ENCODE results near the gene RNF6. TPM values are rescaled to one million over a fixed set of nuclear protein-coding genes. Genes with fewer than 3 reads are reported as not detected.

The RNF6 gene
- total and polyA plus RNA-seq, 2 donors from 2014 or later: 11.4 to 29.0 TPM

DNA sequence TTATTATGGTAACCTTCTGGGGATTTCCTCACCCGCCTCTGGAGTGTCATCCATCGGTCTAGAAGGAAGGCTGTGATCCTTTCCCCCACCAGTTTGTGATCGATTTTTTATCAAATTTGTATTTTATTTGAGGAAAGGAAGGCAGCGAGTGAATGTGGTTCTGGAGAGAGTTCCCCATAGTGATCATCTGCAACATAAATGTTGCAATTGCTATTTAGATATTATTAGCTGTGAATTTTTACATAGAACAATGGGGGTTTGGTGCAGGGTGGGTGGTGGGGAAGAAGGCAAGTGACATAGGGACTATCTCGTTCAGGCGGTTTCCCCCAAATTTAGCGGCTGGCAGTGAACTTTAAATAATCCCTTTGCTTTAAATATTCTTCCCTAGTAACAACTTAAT lies 33.0 kb upstream of the RNF6 start:
- no peaks in the 10 kb centered on the region for H3K9me3 ChIP-seq (ENCODE audit: control insufficient read depth in 2 of 3, insufficient read depth in 1 of 3, low read length in 3 of 3)
- H3K27me3 ChIP-seq (ENCODE audit: control insufficient read depth, insufficient read depth, low read length): no peaks in the 10 kb centered on the region
- TF ChIP-seq, protein P1, sequence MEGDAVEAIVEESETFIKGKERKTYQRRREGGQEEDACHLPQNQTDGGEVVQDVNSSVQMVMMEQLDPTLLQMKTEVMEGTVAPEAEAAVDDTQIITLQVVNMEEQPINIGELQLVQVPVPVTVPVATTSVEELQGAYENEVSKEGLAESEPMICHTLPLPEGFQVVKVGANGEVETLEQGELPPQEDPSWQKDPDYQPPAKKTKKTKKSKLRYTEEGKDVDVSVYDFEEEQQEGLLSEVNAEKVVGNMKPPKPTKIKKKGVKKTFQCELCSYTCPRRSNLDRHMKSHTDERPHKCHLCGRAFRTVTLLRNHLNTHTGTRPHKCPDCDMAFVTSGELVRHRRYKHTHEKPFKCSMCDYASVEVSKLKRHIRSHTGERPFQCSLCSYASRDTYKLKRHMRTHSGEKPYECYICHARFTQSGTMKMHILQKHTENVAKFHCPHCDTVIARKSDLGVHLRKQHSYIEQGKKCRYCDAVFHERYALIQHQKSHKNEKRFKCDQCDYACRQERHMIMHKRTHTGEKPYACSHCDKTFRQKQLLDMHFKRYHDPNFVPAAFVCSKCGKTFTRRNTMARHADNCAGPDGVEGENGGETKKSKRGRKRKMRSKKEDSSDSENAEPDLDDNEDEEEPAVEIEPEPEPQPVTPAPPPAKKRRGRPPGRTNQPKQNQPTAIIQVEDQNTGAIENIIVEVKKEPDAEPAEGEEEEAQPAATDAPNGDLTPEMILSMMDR (IDR thresholded peaks at IDR 0.05; ENCODE audit: borderline replicate concordance, extremely low read depth, insufficient read depth): no peak
- FAIRE-seq (no peak), DNase-seq (no peak)
- no peaks in the 10 kb centered on the region for H3K36me3 ChIP-seq (ENCODE audit: control insufficient read depth in 2 of 3, insufficient read depth in 3 of 3, low read length in 3 of 3)
- intact Hi-C loops (cut with DNase I): no loop called here
- peak overlapping the region; percentile 52 to 77 (median 63) for H3K9ac ChIP-seq (ENCODE audit: low read length in 3 of 3)
- peak overlapping the region in 1 of 2 donors; percentile 98 for H3K27ac ChIP-seq (ENCODE audit: low read depth in 2 of 2, low read length in 2 of 2)
- peak overlapping the region; percentile 71 to 83 (median 80) for H3K4me3 ChIP-seq (ENCODE audit: low read length in 3 of 3)
- H3K4me1 ChIP-seq (ENCODE audit: control insufficient read depth in 2 of 3, insufficient read depth in 2 of 3, low read depth in 1 of 3, low read length in 3 of 3): peaks cover 0 to 5% (median 0%) of the 10 kb centered on the region in 3 donors

DNA sequence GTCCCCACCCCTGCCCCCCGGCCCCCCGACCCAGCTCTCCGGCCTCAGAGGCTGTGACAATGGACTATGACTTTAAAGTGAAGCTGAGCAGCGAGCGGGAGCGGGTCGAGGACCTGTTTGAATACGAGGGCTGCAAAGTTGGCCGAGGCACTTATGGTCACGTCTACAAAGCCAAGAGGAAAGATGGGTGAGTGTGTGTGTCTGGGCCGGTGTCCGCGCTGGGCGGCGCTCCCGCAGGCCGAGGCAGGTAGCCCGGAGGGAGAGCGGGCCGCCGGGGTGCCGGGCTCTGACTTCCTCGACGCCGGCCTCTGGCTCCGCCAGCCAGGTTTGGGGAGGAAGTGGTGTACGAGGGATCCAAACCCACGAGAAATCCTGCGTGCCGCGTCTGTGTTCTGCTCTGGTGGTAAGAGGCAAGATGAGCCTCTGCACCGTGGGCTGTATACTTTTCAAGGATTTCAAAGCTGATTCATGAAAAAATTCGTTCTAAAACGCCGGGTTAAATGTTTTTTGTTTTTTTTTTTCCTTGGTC lies 32.5 kb upstream of the RNF6 start:
- peak overlapping the region; percentile 96 to 98 for H3K27ac ChIP-seq (ENCODE audit: low read depth in 2 of 2, low read length in 2 of 2)
- H3K9me3 ChIP-seq (ENCODE audit: control insufficient read depth in 2 of 3, insufficient read depth in 1 of 3, low read length in 3 of 3): no peaks in the 10 kb centered on the region
- peaks cover 0 to 4% (median 0%) of the 10 kb centered on the region in 3 donors for H3K4me1 ChIP-seq (ENCODE audit: control insufficient read depth in 2 of 3, insufficient read depth in 2 of 3, low read depth in 1 of 3, low read length in 3 of 3)
- peak overlapping the region; percentile 52 to 77 (median 63) for H3K9ac ChIP-seq (ENCODE audit: low read length in 3 of 3)
- no peaks in the 10 kb centered on the region for H3K36me3 ChIP-seq (ENCODE audit: control insufficient read depth in 2 of 3, insufficient read depth in 3 of 3, low read length in 3 of 3)
- H3K4me3 ChIP-seq (ENCODE audit: low read length in 3 of 3): peak overlapping the region; percentile 71 to 83 (median 80)
- no peaks in the 10 kb centered on the region for H3K27me3 ChIP-seq (ENCODE audit: control insufficient read depth, insufficient read depth, low read length)
- FAIRE-seq (no peak), DNase-seq (peak; percentile 68 to 82 (median 71))
- TF ChIP-seq, protein P1 (IDR thresholded peaks at IDR 0.05; ENCODE audit: borderline replicate concordance, extremely low read depth, insufficient read depth): no peak
- intact Hi-C loops (cut with DNase I): no loop called here

DNA sequence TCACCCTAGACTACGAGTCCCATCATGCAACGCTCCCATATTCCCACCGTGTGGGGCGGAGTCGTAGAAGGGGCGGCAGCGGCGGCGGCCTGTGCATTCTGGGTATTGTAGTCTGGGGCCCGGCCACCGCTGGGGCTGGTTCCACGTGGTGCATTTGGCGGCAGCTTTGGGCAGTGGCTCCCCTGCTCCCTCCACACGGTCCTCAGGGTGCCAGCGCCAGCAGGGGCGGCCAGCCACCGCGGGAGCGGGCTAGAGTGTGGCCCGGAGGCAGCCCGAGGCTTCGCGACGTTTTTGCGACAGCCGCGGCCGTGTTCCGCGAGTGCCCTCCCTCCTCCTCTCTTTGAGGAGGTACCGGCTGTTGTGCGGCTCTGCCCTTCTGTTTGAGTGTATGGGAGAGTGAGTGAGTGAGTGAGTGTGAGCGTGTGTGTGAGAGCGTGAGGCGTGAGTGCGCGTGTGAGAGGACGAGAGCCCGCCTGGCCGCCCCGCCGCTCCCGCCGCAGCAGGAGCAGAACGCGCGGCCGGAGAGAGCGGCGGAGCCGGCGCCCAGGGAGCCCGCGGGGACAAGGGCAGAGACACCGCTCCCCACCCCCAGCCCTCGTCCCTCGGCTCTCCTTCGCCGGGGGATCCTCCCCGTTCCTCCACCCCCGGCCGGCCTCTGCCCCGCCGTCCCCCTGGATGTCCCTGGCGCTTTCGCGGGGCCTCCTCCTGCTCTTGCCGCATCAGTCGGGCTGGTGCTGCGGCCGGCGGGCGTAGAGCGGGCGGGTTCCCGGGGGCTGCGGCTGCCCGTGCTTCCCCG lies 31.9 kb upstream of the RNF6 start, which contains the start of gene CDK8:
Gene CDK8 (plus strand): TSS at position 343 of the 796 bp plus-strand sequence. CDS start 513 bp downstream, outside the sequence.
- peaks cover 0 to 4% (median 0%) of the 10 kb centered on the region in 3 donors for H3K4me1 ChIP-seq (ENCODE audit: control insufficient read depth in 2 of 3, insufficient read depth in 2 of 3, low read depth in 1 of 3, low read length in 3 of 3)
- peak within 1 kb of the TSS; percentile 72 to 83 (median 80) for H3K4me3 ChIP-seq (ENCODE audit: low read length in 3 of 3)
- DNase-seq (peak; percentile 92 to 97 (median 94)), FAIRE-seq (no peak)
- H3K36me3 ChIP-seq (ENCODE audit: control insufficient read depth in 2 of 3, insufficient read depth in 3 of 3, low read length in 3 of 3): no peaks in the 10 kb centered on the region
- H3K9me3 ChIP-seq (ENCODE audit: control insufficient read depth in 2 of 3, insufficient read depth in 1 of 3, low read length in 3 of 3): no peaks in the 10 kb centered on the region
- TF ChIP-seq, protein P1 (IDR thresholded peaks at IDR 0.05; ENCODE audit: borderline replicate concordance, extremely low read depth, insufficient read depth): no peak
- intact Hi-C loops (cut with DNase I): no loop called here
- no peaks in the 10 kb centered on the region for H3K27me3 ChIP-seq (ENCODE audit: control insufficient read depth, insufficient read depth, low read length)
- H3K9ac ChIP-seq (ENCODE audit: low read length in 3 of 3): peak within 1 kb of the TSS; percentile 52 to 77 (median 65)
- H3K27ac ChIP-seq (ENCODE audit: low read depth in 2 of 2, low read length in 2 of 2): peak within 1 kb of the TSS; percentile 96 to 98

All from kidney (tissue), 14 donors.